Esophagus squamous epithelium (tissue), 4 donors: ENCODE data around the gene KAT6B.

Source experiments
- POLR2A ChIP-seq, 4 donors: fragments of 450-650 bp; IDR thresholded peaks; one replicate each; pipeline ENCODE4 v1.6.1; 2017; ENCODE audit warnings: antibody characterized with exemption in 4 of 4, mild to moderate bottlenecking in 4 of 4, moderate library complexity in 3 of 4
- TF ChIP-seq, protein P1 (sequence below), 6 experiments: fragments of 450-650 bp in 4 of 6; fragments of 200-600 bp in 2 of 6; sonication (generic) in 2 of 6; IDR thresholded peaks; one replicate each; pipeline ENCODE4 v1.5.1; 2016 to 2019; ENCODE audit warnings: antibody characterized with exemption in 6 of 6, mild to moderate bottlenecking in 4 of 6, moderate library complexity in 4 of 6

- TF ChIP-seq, protein P1, sequence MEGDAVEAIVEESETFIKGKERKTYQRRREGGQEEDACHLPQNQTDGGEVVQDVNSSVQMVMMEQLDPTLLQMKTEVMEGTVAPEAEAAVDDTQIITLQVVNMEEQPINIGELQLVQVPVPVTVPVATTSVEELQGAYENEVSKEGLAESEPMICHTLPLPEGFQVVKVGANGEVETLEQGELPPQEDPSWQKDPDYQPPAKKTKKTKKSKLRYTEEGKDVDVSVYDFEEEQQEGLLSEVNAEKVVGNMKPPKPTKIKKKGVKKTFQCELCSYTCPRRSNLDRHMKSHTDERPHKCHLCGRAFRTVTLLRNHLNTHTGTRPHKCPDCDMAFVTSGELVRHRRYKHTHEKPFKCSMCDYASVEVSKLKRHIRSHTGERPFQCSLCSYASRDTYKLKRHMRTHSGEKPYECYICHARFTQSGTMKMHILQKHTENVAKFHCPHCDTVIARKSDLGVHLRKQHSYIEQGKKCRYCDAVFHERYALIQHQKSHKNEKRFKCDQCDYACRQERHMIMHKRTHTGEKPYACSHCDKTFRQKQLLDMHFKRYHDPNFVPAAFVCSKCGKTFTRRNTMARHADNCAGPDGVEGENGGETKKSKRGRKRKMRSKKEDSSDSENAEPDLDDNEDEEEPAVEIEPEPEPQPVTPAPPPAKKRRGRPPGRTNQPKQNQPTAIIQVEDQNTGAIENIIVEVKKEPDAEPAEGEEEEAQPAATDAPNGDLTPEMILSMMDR (IDR thresholded peaks at IDR 0.05): no peak
- TF ChIP-seq POLR2A (IDR thresholded peaks at IDR 0.05): no peak
Observed at GRCh38 chr10:74969530-74969929, 143.1 kb downstream of the KAT6B start.
